Fibroblast of peridontal ligament (primary cell): Measurements from ENCODE around the gene HDHD5.
A peak's percentile ranks its signal among the peaks of the same experiment; 100 is the strongest.

Experiments used
- DNase-seq: peaks from one replicate; pipeline ENCODE4 v3.0.0-alpha.2; 2010; ENCODE audit errors: extremely low read depth

Gene HDHD5

DNA sequence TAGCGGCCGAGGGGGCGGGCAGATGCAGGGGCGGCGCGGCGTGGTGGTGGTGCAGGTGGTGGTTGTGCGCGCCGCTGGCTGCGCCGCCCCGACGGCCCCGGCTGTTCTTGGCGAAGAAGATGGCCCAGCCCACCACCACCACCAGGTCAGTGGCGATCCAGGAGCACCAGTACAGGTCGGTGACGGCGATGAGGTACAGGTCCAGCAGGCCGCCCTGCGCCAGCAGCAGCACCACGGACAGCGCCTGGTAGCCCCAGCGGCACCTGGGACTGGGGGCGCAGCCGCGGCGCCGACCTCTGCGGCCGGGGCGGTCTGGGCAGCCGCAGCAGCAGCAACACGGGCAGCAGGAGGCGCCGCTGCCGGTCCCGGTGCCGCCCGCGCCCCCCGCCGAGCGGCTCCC lies 38.8 kb downstream of the HDHD5 start:
- peak; percentile 6 for DNase-seq

- no peak for DNase-seq
Observed at GRCh38 chr22:17119481-17120202, 39.4 kb downstream of the HDHD5 start.

DNA sequence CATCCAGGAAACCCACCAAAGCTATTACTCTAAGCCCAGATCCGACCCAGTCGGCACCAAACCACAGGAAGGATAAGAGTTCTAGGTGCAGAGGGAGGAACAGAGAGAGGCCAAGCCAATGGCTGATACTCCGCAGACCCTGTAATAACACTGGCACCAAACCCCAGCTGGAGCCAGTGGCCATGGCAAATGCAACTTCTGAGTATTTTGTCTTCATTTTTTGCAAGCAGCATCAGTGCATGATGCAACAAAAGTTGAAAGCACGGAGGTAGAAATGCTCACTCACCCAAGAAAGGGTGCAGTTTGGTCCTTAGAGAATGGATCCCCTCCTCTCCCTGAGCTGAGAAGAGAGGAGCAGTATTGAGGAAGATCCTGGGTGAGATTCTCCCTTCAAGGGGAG lies 40.7 kb downstream of the HDHD5 start:
- no peak for DNase-seq

GRCh38 chr22:17117890-17118289 lies 41.2 kb downstream of the HDHD5 start:
- DNase-seq, result no peak

- DNase-seq, result no peak
Observed at GRCh38 chr22:17117400-17117799, 41.7 kb downstream of the HDHD5 start.

GRCh38 chr22:17116572-17117330 lies 42.3 kb downstream of the HDHD5 start:
- DNase-seq, result no peak

- no peak for DNase-seq
Observed at GRCh38 chr22:17115945-17116565, 43.0 kb downstream of the HDHD5 start.

DNA sequence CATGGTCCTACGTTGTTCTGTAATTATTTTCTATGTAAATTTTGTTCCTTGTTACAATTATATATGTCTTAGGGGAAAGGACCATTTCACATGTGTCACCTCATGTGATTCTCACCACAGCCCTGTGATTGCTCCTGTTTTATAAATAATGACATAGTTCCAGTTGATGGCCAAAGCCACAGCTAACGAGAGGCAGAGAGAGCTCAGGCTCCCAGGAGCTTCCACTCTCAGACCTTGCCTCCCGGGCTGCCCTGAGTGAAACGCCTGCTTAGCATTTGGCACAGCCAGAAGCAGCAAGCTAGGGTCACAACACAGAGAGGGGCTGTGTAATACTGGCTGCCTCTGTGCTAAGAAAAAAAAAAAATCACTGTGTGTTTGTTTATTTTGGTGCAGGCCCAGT lies 43.8 kb downstream of the HDHD5 start:
- DNase-seq, result peak; percentile 1

DNA sequence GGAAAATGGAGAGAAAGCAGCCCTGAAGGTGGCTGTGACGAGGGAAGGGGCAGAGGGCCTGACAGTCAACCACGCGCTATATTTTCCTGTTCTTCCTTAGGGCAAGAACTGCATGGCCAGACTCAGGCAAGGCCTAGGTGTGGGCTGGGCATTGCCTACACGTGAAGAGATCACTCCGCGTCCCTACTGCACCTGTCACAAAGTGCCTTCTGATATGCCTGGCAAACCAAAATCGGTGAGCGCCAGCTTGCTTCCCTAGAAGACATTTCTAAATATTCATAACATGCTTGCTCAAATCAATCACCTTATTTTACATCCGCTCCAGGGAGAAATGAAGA lies 44.2 kb downstream of the HDHD5 start:
- no peak for DNase-seq

DNA sequence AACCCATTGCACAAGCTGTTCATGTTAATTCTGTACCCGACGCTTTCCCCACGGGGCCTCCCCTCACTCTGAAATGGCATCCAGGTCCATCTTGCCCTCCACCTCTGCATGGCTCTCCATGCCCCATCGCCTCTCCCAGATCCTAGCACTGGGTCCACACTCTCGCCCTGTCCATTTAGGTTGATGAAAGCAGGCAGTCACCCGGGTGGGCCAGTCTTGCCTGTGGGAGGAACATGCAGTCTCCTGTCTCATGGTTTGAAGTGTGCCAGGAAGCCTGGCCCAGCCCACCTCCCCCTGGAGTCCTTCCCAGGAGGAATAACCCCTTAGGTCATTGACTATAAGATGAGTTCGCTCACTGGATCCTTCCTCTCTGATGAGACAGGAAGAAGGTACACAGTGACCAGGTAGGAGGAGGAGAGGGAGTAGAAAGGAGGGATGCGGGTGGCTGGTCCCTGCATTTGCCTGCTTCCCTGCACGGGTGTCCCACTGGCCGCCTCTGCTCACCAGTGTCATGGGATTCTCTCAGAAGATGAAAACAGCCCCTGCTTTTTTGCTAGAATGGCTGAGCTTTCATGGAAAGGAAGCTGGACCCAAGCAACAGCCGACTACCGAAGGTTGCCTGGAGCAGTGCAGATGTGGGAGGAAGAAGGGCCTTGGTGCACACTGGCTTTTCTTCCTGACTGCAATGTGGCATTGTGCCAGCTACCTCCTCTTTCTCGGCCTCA lies 44.7 kb downstream of the HDHD5 start:
- no peak for DNase-seq

GRCh38 chr22:17113600-17113999 lies 45.5 kb downstream of the HDHD5 start:
- DNase-seq, result no peak

DNA sequence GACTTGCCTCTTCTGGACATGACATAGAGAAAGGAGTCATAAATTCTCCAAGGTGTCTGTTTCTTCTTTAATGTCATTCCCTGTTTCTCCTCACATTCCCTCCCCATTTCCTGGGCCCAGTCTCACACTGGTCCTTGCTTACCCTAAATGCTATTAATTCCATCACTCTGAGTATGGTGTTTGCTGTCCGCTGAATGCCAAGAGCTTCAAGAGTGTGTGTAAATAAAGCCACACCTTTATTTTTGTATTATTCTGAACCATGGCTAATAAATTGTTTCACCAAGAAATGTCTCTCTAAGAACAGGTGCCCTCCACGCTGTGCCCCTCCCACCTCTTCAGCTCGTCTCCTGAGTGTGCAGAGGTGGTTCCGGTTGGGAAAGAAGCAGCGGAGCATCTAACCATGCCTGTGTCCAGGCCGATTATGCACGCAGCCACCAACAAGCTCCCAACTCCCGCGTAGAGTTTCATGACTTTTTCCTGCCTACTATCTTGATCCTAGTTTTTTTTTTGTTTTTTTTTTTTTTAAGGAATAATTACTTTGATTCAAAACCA lies 46.5 kb downstream of the HDHD5 start:
- DNase-seq, result no peak

DNA sequence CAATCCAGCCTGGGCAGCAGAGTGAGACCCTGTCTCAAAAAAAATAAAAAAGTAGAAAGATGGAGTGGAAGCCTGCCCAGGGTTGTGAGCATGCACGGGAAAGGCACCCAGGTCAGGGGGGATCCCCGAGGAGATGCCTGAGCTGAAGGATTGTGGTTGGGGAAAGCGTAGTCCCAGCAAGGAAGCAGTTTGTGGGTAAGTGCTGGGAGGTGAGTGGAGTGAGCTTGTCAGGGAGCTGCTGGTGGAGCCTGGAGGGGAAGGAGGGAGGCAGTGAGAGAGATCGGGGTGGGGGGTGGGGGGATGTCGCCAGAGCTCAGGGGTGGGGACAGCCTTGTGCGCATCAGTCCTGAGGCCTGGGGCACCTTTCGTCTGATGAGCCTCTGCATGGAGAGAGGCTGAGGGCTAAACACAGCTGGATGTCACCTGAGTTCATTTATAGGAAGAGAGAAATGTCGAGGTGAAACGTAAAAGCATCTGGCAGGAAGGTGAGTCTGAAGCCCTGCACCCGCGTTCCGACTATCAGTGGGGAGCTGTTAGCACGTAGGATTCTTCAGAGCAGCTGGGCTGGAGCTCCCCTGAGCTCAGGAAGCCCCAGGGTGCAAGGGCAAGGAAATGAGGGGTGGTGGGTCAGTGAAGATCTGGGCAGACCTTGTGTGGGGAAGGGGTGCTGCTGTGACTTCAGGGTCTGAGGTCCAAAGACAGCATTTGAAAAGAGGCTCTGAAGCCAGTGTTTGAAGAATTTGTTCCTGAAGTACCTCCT lies 48.1 kb downstream of the HDHD5 start:
- DNase-seq, result no peak

- no peak for DNase-seq
Observed at GRCh38 chr22:17109976-17110375, 49.1 kb downstream of the HDHD5 start.

DNA sequence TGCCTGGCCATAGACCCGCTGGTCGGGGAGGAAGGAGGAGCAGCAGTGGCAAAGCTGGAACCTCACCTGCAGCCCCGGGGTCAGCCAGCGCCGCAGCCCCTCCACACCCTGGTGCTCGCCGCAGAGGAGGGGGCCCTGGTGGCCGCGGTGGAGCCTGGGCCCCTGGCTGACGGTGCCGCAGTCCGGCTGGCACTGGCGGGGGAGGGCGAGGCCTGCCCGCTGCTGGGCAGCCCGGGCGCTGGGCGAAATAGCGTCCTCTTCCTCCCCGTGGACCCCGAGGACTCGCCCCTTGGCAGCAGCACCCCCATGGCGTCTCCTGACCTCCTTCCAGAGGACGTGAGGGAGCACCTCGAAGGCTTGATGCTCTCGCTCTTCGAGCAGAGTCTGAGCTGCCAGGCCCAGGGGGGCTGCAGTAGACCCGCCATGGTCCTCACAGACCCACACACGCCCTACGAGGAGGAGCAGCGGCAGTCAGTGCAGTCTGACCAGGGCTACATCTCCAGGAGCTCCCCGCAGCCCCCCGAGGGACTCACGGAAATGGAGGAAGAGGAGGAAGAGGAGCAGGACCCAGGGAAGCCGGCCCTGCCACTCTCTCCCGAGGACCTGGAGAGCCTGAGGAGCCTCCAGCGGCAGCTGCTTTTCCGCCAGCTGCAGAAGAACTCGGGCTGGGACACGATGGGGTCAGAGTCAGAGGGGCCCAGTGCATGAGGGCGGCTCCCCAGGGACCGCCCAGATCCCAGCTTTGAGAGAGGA lies 49.8 kb downstream of the HDHD5 start:
- no peak for DNase-seq

GRCh38 chr22:17108256-17109112 lies 50.6 kb downstream of the HDHD5 start:
- DNase-seq, result no peak

GRCh38 chr22:17107547-17107810 lies 51.6 kb downstream of the HDHD5 start:
- DNase-seq, result no peak

DNA sequence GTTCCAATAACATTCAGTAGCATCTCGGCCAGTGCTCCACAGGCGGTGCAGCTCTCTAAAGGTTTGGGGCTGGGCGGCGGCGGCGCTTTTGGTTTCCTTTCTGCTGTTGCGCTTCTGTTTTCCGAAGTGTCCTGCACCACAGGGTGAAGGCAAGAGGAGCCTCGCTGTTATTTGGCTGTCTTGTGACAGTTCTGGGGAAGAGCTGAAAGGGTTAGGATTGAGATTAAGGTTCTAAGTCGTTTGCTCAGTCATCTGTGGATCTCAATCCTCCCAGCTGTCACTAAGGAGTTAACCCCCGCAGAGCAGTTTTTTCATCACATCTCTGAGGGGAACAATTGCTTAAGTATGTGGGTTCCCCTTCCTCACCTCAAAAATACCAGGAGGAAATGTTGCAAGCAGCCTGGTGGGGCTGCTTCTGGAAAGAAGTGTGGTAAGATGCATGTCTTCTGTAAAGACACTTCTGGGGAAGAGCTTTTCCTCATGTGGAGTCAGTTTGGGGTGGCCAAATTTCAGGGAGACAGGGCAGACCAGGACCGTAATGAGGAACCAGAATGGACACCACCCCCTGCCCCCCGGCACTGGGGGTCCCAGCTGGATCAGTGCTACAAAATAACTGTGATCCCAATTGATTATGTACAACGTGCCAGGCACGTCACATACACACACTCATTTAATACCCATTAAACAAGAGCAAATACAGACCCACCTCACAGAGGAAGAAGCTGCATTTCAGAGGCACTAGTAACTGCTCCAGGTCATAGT lies 52.1 kb downstream of the HDHD5 start:
- no peak for DNase-seq

GRCh38 chr22:17106161-17106784 lies 52.8 kb downstream of the HDHD5 start:
- DNase-seq, result no peak
